ENCODE data around the gene IGF2BP3. TPM values are rescaled to one million over a fixed set of nuclear protein-coding genes. Genes with fewer than 3 reads are reported as not detected.
A peak's percentile ranks its signal among the peaks of the same experiment; 100 is the strongest.

The IGF2BP3 gene
- total RNA-seq, 2 experiments from 2014 or later: 0.64 to 1.1 TPM

DNA sequence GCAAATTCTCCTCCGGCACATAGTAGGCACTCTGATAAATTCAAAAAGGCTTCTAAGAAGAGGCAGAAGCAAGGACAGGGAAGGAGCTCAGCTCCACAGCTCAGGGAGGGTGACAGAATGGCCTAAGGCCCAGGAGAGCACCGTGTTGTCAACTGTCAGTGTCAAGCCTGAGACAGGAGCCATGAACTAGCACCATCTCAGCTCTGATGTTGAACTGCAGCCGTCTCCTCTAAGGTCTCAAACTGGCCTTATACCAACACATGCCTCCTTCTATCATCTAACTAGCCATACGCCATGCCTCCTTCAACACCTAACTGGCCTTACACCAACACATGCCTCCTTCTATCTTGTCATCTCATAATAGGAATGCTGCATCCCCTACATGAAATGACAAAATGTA is 73.0 kb downstream of the IGF2BP3 start:
- H3K27ac Mint-ChIP-seq: no peak overlapping the region
- POLR2A ChIA-PET: interaction anchor here (0.6 kb wide), 1 partner anchor 461 kb away, joined by 3 read pairs; no protein-coding TSS in a partner anchor
- DNase-seq (no peak), ATAC-seq (no peak)
- no peak overlapping the region for H3K4me3 Mint-ChIP-seq
- peaks cover 6% of the 10 kb centered on the region for H3K27me3 Mint-ChIP-seq
- H3K4me1 Mint-ChIP-seq: peaks cover 9% of the 10 kb centered on the region
- no peaks in the 10 kb centered on the region for H3K36me3 Mint-ChIP-seq (ENCODE audit: low read depth)
- intact Hi-C loops (cut with DNase I, micrococcal nuclease): no loop called here
- no peaks in the 10 kb centered on the region for H3K9me3 Mint-ChIP-seq (ENCODE audit: low read depth)
- CTCF ChIA-PET: interaction anchor here (1.1 kb wide), 1 partner anchor 39 kb away, joined by 3 read pairs; no protein-coding TSS in a partner anchor

DNA sequence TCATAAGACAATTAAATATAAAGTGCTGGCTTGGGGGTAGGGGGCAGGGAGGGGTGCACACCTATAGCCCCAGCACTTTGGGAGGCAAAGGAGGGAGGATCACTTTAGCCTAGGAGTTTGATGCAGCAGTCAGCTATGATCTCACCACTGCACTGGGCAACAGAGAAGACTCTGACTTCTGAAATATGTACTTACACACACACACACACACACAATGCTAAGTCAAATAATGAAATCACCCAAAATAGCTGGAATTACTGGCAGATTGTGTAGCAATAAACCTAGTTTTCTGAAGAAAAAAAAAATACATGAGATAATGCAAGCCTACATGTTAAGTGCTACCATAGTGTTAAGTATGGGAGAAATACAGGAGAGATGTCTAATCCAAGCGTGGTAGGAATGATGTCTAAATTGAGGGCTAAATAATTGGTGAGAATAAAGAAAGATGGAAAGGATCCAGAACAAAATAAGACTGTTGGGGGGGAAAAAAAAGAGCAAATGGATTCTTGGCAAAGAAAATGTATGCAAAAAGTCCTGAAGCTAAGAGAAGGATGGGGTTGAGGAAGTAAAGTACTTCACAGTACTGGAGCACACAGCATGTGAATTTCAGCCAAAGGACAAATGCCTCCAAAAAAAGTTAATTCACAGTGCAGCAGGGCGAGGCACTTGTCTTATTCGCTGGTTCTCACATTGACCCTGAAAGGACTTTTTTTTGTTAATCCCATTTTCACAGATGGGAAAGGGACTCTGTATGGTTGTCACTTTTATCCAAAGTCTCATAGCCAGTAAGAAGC is 73.9 kb downstream of the IGF2BP3 start:
- CTCF ChIA-PET: interaction anchor here (1.1 kb wide), 1 partner anchor 38 kb away, joined by 3 read pairs; no protein-coding TSS in a partner anchor

DNA sequence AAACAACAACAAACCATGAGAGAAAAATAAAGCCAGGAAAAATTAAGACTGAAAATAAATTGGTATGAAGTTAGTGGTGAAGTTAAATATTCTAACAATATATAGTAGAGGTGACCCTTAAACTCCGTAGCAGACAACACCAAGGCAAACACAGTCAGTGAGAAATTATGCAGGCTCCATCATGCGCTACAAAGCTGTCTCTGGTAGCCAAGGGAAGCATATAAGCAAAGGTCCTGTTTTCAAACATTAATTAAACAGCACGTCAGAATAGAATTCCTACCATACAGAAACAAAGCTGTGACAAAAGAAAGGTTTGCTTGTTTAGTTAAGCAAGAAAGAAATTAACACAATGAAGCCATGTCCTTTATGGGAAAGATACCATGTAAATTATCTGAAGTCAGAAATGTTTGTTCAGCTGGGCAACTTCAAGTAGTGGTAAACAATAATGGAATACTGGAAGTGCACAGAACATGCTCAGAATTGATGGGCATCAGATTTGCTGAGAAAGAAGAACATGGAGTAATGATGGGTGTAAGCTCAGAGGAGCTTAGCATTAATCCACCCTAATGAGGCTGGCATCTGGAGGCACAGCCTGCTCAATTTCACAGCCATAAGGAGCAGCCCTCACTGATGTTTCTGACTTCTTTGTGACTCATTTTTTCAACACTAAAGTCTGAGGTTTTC is 75.7 kb downstream of the IGF2BP3 start:
- Mint-ChIP-seq H3K27ac (no peak overlapping the region), H3K4me1 (peaks cover 28% of the 10 kb centered on the region), H3K4me3 (no peak overlapping the region), H3K36me3 (ENCODE audit: low read depth) (no peaks in the 10 kb centered on the region), H3K27me3 (peaks cover 6% of the 10 kb centered on the region), H3K9me3 (ENCODE audit: low read depth) (no peaks in the 10 kb centered on the region)
- DNase-seq (no peak), ATAC-seq (no peak)
- intact Hi-C loops (cut with DNase I, micrococcal nuclease): no loop called here
- CTCF ChIA-PET: interaction anchor here (0.5 to 1.7 kb wide), 5 partner anchors 8 to 135 kb away, joined by 3 to 5 read pairs (median 3); no protein-coding TSS in a partner anchor
- POLR2A ChIA-PET: no interaction called here

More for the DNA sequence above, 73.9 kb downstream of the IGF2BP3 start:
- intact Hi-C loops (cut with DNase I, micrococcal nuclease): no loop called here
- ATAC-seq (no peak), DNase-seq (no peak)
- peaks cover 17% of the 10 kb centered on the region for H3K4me1 Mint-ChIP-seq
- H3K27ac Mint-ChIP-seq: no peak overlapping the region
- H3K4me3 Mint-ChIP-seq: no peak overlapping the region
- H3K27me3 Mint-ChIP-seq: peaks cover 6% of the 10 kb centered on the region
- H3K9me3 Mint-ChIP-seq (ENCODE audit: low read depth): no peaks in the 10 kb centered on the region
- H3K36me3 Mint-ChIP-seq (ENCODE audit: low read depth): no peaks in the 10 kb centered on the region
- POLR2A ChIA-PET: no interaction called here

DNA sequence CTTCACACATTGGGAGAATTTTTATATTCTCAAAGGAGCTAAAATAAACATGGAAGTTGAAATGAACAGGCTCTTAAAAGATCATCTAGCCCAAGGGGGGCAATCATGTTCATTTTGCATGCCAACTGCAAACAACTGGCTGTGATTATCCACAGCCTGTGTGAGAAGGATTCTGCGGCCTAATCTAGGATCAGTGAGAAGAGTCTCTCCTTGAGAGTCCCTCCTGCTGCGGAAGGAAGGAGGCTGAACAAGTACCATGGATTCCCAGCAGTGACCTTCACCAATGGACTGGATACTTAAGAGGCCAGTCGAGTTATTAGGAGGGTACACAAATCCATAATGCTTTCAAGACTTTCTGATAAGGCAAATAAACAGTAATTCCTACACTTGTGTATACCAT is 76.7 kb downstream of the IGF2BP3 start:
- Mint-ChIP-seq H3K4me1 (peaks cover 28% of the 10 kb centered on the region), H3K36me3 (ENCODE audit: low read depth) (no peaks in the 10 kb centered on the region), H3K27me3 (peaks cover 6% of the 10 kb centered on the region), H3K27ac (no peak overlapping the region), H3K9me3 (ENCODE audit: low read depth) (no peaks in the 10 kb centered on the region), H3K4me3 (no peak overlapping the region)
- ChIA-PET CTCF (interaction anchor here (1.2 to 4.1 kb wide), 4 partner anchors 9 to 50 kb away, joined by 3 to 16 read pairs (median 3); no protein-coding TSS in a partner anchor), POLR2A (no interaction called here)
- DNase-seq (no peak), ATAC-seq (no peak)
- intact Hi-C loops (cut with DNase I, micrococcal nuclease): no loop called here

DNA sequence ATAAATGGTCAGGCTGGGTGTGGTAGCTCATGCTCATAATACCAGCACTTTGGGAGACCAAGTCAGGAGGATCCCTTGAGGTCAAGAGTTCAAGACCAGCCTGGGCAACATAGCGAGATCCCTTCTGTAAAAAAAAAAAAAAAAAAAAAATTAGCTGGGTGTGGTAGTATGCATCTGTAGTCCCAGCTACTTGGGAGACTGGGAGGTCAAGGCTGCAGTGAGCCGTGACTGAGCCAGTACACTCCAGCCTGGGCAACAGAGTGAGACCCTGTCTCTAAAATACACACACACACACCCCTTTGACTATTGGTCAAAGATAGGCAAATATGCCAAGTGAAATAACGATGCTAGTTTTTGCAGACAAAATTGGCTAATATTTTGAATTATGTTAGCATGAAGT is 80.6 kb downstream of the IGF2BP3 start:
- Mint-ChIP-seq H3K27ac (no peak overlapping the region), H3K4me3 (no peak overlapping the region), H3K36me3 (ENCODE audit: low read depth) (no peaks in the 10 kb centered on the region), H3K9me3 (ENCODE audit: low read depth) (no peaks in the 10 kb centered on the region), H3K4me1 (peaks cover 28% of the 10 kb centered on the region), H3K27me3 (peaks cover 2% of the 10 kb centered on the region)
- CTCF ChIA-PET: interaction anchor here (0.5 to 1.2 kb wide), 3 partner anchors 9 to 14 kb away, joined by 3 to 4 read pairs (median 4); no protein-coding TSS in a partner anchor
- intact Hi-C loops (cut with DNase I, micrococcal nuclease): loop anchor here in 1 of 2 experiments (2.0 kb wide), 1 partner anchor 15 kb away; no protein-coding TSS in a partner anchor
- no peak for ATAC-seq
- no peak for DNase-seq
- POLR2A ChIA-PET: interaction anchor here (0.6 to 1.5 kb wide), 2 partner anchors 17 to 1814 kb away, joined by 3 to 7 read pairs; no protein-coding TSS in a partner anchor

DNA sequence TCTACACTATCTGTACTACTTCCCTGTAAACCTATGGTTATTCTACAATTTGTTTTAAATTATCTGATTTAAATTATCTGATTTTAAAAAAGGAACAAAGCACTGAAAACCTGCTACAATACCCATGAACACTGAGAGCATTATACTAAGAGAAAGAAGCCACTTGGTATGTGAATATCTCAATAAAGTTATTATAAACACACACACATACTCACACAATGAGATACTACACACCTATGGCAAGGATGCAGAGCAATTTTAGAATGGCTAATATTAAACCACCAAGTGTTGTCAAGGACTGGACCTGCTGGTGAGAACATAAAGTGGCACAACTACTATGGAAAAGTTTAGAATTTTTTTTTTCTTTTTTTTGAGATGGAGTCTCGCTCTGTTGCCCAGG is 82.7 kb downstream of the IGF2BP3 start:
- POLR2A ChIA-PET: no interaction called here
- no peaks in the 10 kb centered on the region for H3K9me3 Mint-ChIP-seq (ENCODE audit: low read depth)

DNA sequence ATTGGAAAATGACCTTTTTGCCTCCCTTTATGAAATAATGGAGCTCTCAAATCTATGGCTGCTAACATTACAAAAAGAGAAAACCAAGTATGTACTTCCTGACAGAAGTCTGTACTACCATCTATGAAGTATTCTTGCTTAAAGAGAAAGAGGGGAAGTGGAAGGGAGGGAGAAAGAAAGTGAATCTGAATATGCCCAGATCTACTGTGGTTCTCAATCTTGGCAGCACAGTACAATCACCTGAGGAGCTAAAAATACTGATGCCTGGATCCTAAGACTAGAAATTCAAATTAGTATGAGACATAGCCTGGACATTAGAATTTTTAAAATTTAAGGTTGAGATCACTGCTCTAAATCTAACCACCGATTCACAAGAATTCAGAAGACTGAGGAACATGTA is 85.2 kb downstream of the IGF2BP3 start:
- Mint-ChIP-seq H3K36me3 (ENCODE audit: low read depth) (no peaks in the 10 kb centered on the region), H3K27me3 (peaks cover 6% of the 10 kb centered on the region), H3K4me1 (peaks cover 11% of the 10 kb centered on the region), H3K9me3 (ENCODE audit: low read depth) (no peaks in the 10 kb centered on the region), H3K4me3 (no peak overlapping the region), H3K27ac (no peak overlapping the region)
- intact Hi-C loops (cut with DNase I, micrococcal nuclease): no loop called here
- ATAC-seq: peak; percentile 33
- DNase-seq: no peak
- ChIA-PET POLR2A (no interaction called here), CTCF (interaction anchor here (0.7 kb wide), 1 partner anchor 10 kb away, joined by 3 read pairs; no protein-coding TSS in a partner anchor)

More for the DNA sequence above, 82.7 kb downstream of the IGF2BP3 start:
- intact Hi-C loops (cut with DNase I, micrococcal nuclease): no loop called here
- CTCF ChIA-PET: no interaction called here
- Mint-ChIP-seq H3K4me3 (no peak overlapping the region), H3K36me3 (ENCODE audit: low read depth) (no peaks in the 10 kb centered on the region), H3K4me1 (peaks cover 23% of the 10 kb centered on the region), H3K27me3 (peaks cover 6% of the 10 kb centered on the region), H3K27ac (no peak overlapping the region)
- ATAC-seq: no peak
- no peak for DNase-seq

DNA sequence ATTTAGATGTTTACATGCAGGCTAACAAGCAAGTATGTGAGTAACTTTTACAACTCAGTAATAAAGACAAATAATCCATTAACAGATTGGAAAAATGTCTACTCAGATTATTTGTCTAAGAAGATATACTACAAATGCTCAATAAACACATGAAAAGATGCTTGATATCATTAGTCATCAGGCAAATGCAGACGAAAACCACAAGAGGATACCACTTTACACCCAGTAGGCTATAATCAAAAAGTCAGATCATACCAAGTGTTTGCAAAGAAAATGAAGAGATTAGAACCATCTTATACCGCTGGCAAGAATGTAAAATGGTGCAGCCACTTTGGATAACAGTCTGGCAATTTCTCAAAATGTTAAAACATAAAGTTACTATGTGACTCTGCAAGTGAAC is 87.1 kb downstream of the IGF2BP3 start:
- Mint-ChIP-seq H3K36me3 (ENCODE audit: low read depth) (no peaks in the 10 kb centered on the region), H3K27me3 (peaks cover 8% of the 10 kb centered on the region), H3K4me3 (no peak overlapping the region), H3K4me1 (peaks cover 9% of the 10 kb centered on the region), H3K27ac (no peak overlapping the region), H3K9me3 (ENCODE audit: low read depth) (no peaks in the 10 kb centered on the region)
- ATAC-seq (no peak), DNase-seq (no peak)
- ChIA-PET CTCF (no interaction called here), POLR2A (no interaction called here)
- intact Hi-C loops (cut with DNase I, micrococcal nuclease): no loop called here

DNA sequence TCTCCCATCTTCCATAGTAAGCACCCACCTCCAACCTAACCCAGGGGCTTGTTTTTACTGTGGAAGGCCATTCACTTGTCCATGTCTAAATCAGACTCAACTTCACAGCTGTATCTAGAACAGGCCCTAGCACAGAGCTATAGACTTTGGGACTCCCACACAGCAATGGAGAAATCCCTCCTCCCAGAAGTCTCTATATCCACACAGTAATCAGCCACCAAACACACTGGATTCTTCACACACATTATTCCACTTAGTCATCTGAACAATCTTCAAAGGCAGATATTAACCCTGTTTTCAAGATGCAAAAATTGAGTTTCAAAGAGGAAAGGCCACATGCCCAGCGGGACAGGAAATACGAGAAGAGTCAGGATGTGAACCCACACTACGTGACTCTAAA is 89.3 kb downstream of the IGF2BP3 start:
- H3K4me1 Mint-ChIP-seq: peaks cover 23% of the 10 kb centered on the region
- peak overlapping the region; percentile 48 for H3K27ac Mint-ChIP-seq
- intact Hi-C loops (cut with DNase I, micrococcal nuclease): no loop called here
- no peaks in the 10 kb centered on the region for H3K9me3 Mint-ChIP-seq (ENCODE audit: low read depth)
- peak; percentile 37 for ATAC-seq
- H3K27me3 Mint-ChIP-seq: peaks cover 7% of the 10 kb centered on the region
- ChIA-PET CTCF (interaction anchor here (0.6 to 1.0 kb wide), 3 partner anchors 8 to 1497 kb away, joined by 3 read pairs; no protein-coding TSS in a partner anchor), POLR2A (interaction anchor here (0.5 kb wide), 1 partner anchor 10 kb away, joined by 4 read pairs; no protein-coding TSS in a partner anchor)
- no peaks in the 10 kb centered on the region for H3K36me3 Mint-ChIP-seq (ENCODE audit: low read depth)
- no peak overlapping the region for H3K4me3 Mint-ChIP-seq
- DNase-seq: no peak

DNA sequence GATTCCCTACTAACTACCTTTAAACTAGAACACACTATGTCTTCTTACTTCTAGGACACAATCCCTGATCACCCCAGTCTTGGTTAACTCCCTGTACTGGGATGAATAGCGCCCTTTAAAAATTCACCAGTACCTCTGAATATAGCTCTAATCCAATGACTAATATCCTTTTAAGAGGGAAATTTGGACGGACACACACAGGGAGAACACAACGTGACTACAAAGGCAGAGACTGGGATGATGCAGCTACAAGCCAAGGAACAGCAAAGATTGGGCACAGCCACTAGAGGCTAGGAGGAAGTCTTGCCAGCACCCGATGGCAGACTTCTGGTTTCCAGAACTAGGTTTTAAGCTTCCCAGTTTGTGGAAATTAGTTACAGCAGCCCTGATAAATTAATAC is 89.7 kb downstream of the IGF2BP3 start:
- no peak for ATAC-seq
- CTCF ChIA-PET: interaction anchor here (0.6 to 1.0 kb wide), 3 partner anchors 8 to 277 kb away, joined by 3 read pairs; no protein-coding TSS in a partner anchor
- Mint-ChIP-seq H3K9me3 (ENCODE audit: low read depth) (no peaks in the 10 kb centered on the region), H3K27ac (no peak overlapping the region), H3K36me3 (ENCODE audit: low read depth) (no peaks in the 10 kb centered on the region), H3K27me3 (peaks cover 7% of the 10 kb centered on the region), H3K4me1 (peaks cover 25% of the 10 kb centered on the region), H3K4me3 (no peak overlapping the region)
- POLR2A ChIA-PET: interaction anchor here (0.5 kb wide), 1 partner anchor 10 kb away, joined by 4 read pairs; no protein-coding TSS in a partner anchor
- intact Hi-C loops (cut with DNase I, micrococcal nuclease): no loop called here
- no peak for DNase-seq

DNA sequence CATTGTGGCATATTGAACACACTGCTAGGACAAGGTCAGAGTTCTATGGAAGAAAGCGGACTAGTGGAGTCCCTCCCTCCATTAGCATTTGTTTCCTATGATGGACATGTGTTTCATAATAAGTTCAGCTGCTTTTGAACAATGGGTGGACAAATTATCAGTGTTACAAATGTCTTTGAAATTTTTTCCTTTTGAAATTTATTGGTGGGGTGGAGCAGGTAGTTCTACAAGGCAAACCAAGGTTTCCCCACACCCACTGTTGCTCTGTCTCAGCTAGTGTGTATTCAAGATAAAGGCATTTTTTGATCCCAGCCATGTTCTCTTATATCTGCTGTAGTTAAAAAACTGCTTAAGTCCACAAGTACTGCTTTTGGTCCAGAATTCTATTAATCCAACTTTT is 91.3 kb downstream of the IGF2BP3 start:
- no peak overlapping the region for H3K4me3 Mint-ChIP-seq
- ChIA-PET POLR2A (no interaction called here), CTCF (interaction anchor here (1.5 kb wide), 1 partner anchor 21 kb away, joined by 3 read pairs; no protein-coding TSS in a partner anchor)
- H3K27me3 Mint-ChIP-seq: peaks cover 7% of the 10 kb centered on the region
- H3K27ac Mint-ChIP-seq: no peak overlapping the region
- no peaks in the 10 kb centered on the region for H3K36me3 Mint-ChIP-seq (ENCODE audit: low read depth)
- ATAC-seq (no peak), DNase-seq (no peak)
- no peaks in the 10 kb centered on the region for H3K9me3 Mint-ChIP-seq (ENCODE audit: low read depth)
- intact Hi-C loops (cut with DNase I, micrococcal nuclease): loop anchor here in 1 of 2 experiments (10.0 kb wide), 1 partner anchor 1376 kb away; the partner anchor contains the start of gene GSDME
- peaks cover 24% of the 10 kb centered on the region for H3K4me1 Mint-ChIP-seq
